GM12874 (cell line): ENCODE results near the gene PEAR1.

Source experiments
- TF ChIP-seq, protein P1 (sequence below): IDR thresholded peaks from 2 replicates; pipeline ENCODE4 v1.5.1; 2011; ENCODE audit warnings: low read depth, mild to moderate bottlenecking, control low read depth, low read length, moderate library complexity; ENCODE audit not compliant: insufficient read depth

Gene PEAR1

DNA sequence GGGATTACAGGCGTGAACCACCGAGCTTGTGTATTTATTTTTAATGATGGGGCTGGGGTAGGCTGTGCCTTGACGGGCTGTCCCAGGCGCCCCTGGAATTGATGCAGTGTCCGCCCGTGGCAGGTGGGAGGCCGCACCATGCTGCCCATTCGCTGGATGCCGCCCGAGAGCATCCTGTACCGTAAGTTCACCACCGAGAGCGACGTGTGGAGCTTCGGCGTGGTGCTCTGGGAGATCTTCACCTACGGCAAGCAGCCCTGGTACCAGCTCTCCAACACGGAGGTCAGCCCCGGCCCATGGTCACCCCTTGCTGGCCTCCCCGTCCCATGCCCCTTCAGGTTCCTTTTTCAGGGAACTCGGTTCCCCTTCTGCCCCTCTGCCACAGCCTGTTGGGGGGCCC, 13.6 kb upstream of the PEAR1 start:
- TF ChIP-seq, protein P1, sequence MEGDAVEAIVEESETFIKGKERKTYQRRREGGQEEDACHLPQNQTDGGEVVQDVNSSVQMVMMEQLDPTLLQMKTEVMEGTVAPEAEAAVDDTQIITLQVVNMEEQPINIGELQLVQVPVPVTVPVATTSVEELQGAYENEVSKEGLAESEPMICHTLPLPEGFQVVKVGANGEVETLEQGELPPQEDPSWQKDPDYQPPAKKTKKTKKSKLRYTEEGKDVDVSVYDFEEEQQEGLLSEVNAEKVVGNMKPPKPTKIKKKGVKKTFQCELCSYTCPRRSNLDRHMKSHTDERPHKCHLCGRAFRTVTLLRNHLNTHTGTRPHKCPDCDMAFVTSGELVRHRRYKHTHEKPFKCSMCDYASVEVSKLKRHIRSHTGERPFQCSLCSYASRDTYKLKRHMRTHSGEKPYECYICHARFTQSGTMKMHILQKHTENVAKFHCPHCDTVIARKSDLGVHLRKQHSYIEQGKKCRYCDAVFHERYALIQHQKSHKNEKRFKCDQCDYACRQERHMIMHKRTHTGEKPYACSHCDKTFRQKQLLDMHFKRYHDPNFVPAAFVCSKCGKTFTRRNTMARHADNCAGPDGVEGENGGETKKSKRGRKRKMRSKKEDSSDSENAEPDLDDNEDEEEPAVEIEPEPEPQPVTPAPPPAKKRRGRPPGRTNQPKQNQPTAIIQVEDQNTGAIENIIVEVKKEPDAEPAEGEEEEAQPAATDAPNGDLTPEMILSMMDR: no peak

DNA sequence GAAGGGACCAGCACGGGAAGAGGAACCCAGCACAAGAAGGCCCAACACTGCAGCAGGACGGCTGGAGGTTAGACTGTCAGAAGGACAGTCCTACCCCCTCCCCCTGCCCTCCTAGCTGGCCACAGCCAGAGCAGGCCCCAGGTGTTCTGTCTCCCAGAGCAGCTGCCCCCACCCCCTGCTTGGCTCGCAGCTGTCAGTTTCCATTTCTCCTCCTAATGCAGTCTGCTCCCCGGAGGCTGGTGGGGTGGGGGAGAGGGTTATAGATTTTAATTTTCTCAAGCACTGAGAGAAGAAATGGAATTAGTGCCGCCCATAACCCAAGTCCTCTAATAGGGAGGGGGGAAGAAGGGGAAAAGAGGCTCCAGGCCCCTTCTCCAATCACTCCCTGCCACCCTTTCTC, 13.0 kb upstream of the PEAR1 start:
- TF ChIP-seq, protein P1: no peak

DNA sequence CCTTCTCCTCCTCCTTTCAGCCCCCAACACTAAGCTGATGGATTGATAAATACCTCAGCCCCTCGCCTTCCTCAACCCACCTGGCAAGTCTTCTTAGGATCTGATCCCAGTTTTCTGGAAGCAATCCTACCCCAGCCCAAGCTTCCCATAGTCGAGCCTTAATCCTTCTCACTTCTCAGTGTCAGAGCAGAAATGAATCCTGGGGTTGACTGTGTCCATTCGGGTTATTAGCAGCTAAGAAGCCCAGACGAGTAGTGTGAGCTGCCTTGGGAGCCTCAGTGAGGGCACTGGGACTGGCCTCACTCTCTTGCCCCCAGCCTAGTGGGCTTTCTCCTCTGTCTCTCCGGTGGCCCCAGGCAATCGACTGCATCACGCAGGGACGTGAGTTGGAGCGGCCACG, 12.4 kb upstream of the PEAR1 start:
- TF ChIP-seq, protein P1: no peak

DNA sequence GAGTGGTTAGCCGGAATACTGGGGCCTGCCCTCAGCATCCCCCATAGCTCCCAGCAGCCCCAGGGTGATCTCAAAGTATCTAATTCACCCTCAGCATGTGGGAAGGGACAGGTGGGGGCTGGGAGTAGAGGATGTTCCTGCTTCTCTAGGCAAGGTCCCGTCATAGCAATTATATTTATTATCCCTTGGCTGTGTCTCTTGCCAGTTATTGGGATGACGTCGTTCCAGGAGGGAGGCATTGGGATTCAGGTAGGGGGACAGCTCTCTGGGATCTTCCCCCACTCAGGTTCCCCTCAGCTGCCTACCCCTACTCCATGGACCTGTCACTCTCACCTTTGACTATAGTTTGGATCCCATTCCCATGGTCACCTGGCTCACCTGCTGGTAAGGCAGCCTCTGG, 11.9 kb upstream of the PEAR1 start:
- TF ChIP-seq, protein P1: no peak

GRCh38 chr1:156882543-156882942, 11.0 kb upstream of the PEAR1 start:
- TF ChIP-seq, protein P1: no peak

DNA sequence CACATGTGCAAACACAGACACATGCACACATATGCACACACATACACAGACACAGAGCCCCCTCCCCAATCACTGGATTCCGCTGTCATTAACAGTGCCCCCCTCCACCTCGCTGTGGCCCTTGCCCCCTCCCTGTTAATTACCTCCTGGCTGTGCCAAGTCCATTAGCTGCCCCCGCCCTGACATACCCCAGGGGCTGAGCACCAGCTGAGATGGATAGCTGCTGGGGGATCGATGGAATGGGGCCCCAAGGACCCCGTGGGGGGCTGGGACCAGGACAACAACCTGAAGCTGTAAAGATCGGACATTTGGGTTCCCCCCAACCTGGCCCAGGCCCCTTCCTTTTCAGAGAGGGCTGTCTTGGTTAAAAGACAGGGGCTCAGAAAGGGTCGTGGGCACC, 9.6 kb upstream of the PEAR1 start:
- TF ChIP-seq, protein P1: no peak

GRCh38 chr1:156884560-156885184, 8.8 kb upstream of the PEAR1 start:
- TF ChIP-seq, protein P1: no peak
